Psoas muscle (tissue), 8 donors: ENCODE results near the gene PRSS12. TPM values are rescaled to one million over a fixed set of nuclear protein-coding genes. Genes with fewer than 3 reads are reported as not detected.

Experiments used
- ATAC-seq, 4 donors: fragments of 200-7000 bp; cut with Tn5 transposase; one replicate each; pipeline ENCODE4 v1.9.1; 2020; ENCODE audit warnings: moderate library complexity in 3 of 4, mild to moderate bottlenecking in 2 of 4
- DNase-seq, 2 donors: peaks; one replicate each; pipeline ENCODE4 v3.0.0-alpha.2; 2020
- H3K27ac ChIP-seq: fragments of 200-600 bp; one replicate; pipeline ENCODE4 v1.8.0; 2022
- H3K27me3 ChIP-seq, 3 donors: fragments of 200-600 bp in 1 of 3; one replicate each; pipeline versions ENCODE4 v1.6.1 to v1.8.0; 2013 to 2022; ENCODE audit warnings: low read length in 2 of 3, mild to moderate bottlenecking in 2 of 3, moderate library complexity in 1 of 3; ENCODE audit not compliant: insufficient read depth in 3 of 3
- H3K36me3 ChIP-seq, 2 donors: fragments of 200-600 bp in 1 of 2; one replicate each; pipeline versions ENCODE4 v1.6.1 to v1.8.0; 2013 to 2022; ENCODE audit warnings: low read depth in 1 of 2, mild to moderate bottlenecking in 1 of 2, moderate library complexity in 1 of 2; ENCODE audit not compliant: insufficient read depth in 1 of 2
- H3K4me1 ChIP-seq: fragments of 200-600 bp; one replicate; pipeline ENCODE4 v1.8.0; 2022
- H3K4me3 ChIP-seq: fragments of 200-600 bp; one replicate; pipeline ENCODE4 v1.8.0; 2022; ENCODE audit warnings: mild to moderate bottlenecking
- H3K9me3 ChIP-seq: fragments of 200-600 bp; one replicate; pipeline ENCODE4 v1.8.0; 2022
- WGBS, 3 donors: extraction: QIAGEN DNeasy Blood & Tissue Kit; methylation state at CpG; one replicate each; pipeline versions ENCODE4 v1.1.6 to v1.1.7; 2013; 5-methylcytosine and 5-hydroxymethylcytosine counted together
- intact Hi-C, 2 donors: fragments of 100-400 bp; cut with DNase I; formaldehyde crosslinking; loops; one replicate each; pipeline versions ENCODE4 v1.11.0 to v1.14.2; 2022
- polyA plus RNA-seq, 3 donors: library from polyadenylated mRNA; stranded (reverse); fragments of 200-250 nt; gene quantifications; one replicate each; pipeline ENCODE4 v1.2.3, GENCODE V29; 2013
- total RNA-seq, 4 donors: library from RNA; stranded (reverse); fragmentation: NEBNext Ultra II Directional in 2 of 4; extraction: Animal tissue kit (Norgen Biotek cat#: 25700) in 2 of 4; gene quantifications; one replicate each; pipeline versions ENCODE4 v1.2.1 to v1.2.4, GENCODE V29; 2021 to 2023
- TF ChIP-seq, protein P1 (sequence below): fragments of 200-600 bp; IDR thresholded peaks from one replicate; pipeline ENCODE4 v1.8.0; 2022; ENCODE audit warnings: antibody characterized with exemption
- donor health status: healthy with polysubstance abuse.
- donor health status: DM: no; HTN: no; CAD: no; lungs with moderate emphysema.
- donor health status: Bipolar disorder and iron deficiency.
- donor health status: healthy.
- donor health status: DM: yes; HTN: yes; CAD: no.
- donor health status: DM: no; HTN: no; CAD: no.
- donor health status: DM: no; HTN: no; CAD: no.
- donor health status: DM: yes; HTN: yes; CAD: no.

Gene PRSS12
- total and polyA plus RNA-seq, 7 donors = 0.01 to 0.49 (median 0.10) TPM; not detected in 1

DNA sequence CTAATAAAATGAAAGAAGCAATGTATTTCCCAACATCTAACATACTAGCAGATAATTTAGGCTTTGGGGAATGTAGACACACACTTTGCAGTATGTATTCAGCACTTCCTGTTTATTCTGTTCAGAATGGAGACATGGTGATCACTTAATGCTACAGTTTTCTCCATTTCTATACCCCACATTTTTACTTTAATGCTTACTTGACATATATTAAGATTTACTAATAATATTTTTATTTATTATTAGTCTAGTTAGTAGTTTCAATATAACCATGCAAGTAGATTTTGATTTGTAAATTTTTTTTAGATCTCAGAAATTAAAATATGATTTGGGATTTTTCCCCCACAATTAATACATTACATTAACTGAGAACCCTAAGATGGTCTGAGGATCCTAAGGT lies 98.4 kb downstream of the PRSS12 start:
- TF ChIP-seq, protein P1, sequence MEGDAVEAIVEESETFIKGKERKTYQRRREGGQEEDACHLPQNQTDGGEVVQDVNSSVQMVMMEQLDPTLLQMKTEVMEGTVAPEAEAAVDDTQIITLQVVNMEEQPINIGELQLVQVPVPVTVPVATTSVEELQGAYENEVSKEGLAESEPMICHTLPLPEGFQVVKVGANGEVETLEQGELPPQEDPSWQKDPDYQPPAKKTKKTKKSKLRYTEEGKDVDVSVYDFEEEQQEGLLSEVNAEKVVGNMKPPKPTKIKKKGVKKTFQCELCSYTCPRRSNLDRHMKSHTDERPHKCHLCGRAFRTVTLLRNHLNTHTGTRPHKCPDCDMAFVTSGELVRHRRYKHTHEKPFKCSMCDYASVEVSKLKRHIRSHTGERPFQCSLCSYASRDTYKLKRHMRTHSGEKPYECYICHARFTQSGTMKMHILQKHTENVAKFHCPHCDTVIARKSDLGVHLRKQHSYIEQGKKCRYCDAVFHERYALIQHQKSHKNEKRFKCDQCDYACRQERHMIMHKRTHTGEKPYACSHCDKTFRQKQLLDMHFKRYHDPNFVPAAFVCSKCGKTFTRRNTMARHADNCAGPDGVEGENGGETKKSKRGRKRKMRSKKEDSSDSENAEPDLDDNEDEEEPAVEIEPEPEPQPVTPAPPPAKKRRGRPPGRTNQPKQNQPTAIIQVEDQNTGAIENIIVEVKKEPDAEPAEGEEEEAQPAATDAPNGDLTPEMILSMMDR = no peak
- intact Hi-C loops = no loop called here
- H3K27me3 ChIP-seq = no peaks in the 10 kb centered on the region
- ATAC-seq (no peak), DNase-seq (no peak)
- H3K27ac ChIP-seq = no peak overlapping the region
- no peaks in the 10 kb centered on the region for H3K9me3 ChIP-seq
- no peak overlapping the region for H3K4me3 ChIP-seq
- H3K36me3 ChIP-seq = no peaks in the 10 kb centered on the region
- H3K4me1 ChIP-seq = no peaks in the 10 kb centered on the region

DNA sequence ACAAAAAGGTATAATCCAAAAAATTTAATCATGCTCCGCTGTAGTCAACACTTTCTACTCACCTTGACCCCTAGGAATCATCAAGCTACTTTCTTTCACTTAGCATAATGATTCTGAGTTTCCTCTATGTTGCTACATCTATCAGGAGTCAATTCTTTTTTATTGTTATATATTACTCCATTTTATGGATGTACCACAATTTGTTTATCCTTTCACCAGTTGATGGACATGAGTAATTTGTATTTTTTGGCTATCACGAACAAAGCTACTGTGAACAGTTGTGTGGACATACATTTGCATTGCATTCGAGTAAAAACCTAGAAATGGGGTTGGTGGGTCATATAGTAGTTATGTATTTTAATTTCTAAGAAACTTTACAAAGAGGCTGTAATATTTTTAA lies 102.9 kb downstream of the PRSS12 start:
- Histone ChIP-seq H3K27me3 (no peaks in the 10 kb centered on the region), H3K36me3 (no peaks in the 10 kb centered on the region), H3K4me1 (no peaks in the 10 kb centered on the region), H3K4me3 (no peak overlapping the region), H3K9me3 (no peaks in the 10 kb centered on the region), H3K27ac (no peak overlapping the region)
- TF ChIP-seq, protein P1 = no peak
- WGBS, 3 donors = 82 to 87% (median 83%) methylated on average over 3 of the region's 3 CpGs
- no peak for ATAC-seq
- intact Hi-C loops = no loop called here
- DNase-seq = no peak

DNA sequence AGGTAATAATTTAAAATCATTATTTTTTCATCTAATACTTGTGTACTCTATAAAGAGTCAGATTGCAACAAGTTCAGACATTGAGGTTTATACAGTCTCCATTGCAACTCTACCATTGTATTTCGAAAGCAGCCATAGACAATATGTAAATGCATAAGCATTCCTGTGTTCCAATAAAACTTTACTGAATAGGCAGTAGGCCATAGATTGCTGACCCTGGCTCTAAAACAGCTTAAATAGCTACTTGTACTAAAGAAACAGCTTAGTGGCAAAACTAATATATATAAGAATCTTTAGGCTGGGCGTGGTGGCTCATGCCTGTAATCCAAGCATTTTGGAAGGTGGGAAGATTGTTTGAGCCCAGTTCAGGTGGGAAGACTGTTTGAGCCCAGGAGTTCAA lies 115.3 kb downstream of the PRSS12 start:
- no peak for ATAC-seq
- TF ChIP-seq, protein P1 = no peak
- H3K36me3 ChIP-seq = no peaks in the 10 kb centered on the region
- DNase-seq = no peak
- no peaks in the 10 kb centered on the region for H3K9me3 ChIP-seq
- no peaks in the 10 kb centered on the region for H3K4me1 ChIP-seq
- H3K27me3 ChIP-seq = no peaks in the 10 kb centered on the region
- H3K4me3 ChIP-seq = no peak overlapping the region
- 80 to 86% (median 83%) methylated on average over 2 of the region's 2 CpGs for WGBS, 3 donors
- H3K27ac ChIP-seq = no peak overlapping the region
- intact Hi-C loops = no loop called here

DNA sequence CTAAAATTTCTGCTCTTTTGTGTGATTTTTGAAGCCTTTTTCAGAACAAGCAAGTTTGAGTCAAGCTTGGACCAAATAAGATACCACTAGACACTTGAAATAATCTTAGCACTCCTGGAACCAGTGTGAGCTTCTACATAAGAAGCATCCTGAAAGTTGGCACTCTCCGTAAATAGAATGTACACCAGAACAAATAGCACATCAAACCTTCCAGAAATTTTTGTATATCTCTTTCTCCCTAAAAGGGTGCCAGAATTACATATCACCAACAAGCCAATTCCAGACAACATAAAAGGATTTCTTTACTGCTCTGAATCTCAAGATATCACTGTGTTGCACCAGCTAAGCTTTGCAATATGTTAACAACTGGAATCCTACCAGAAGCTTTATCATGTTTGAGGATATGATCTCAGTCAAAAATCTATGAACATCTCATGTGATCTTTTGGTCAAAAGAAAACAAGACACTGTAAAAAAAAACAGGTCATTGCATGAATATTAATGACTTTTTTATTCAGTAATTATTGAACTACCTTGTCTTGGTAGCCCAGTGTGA lies 117.2 kb downstream of the PRSS12 start:
- no peaks in the 10 kb centered on the region for H3K4me1 ChIP-seq
- no peaks in the 10 kb centered on the region for H3K36me3 ChIP-seq
- no peak overlapping the region for H3K4me3 ChIP-seq
- ATAC-seq = no peak
- WGBS, 3 donors = 68 to 82% (median 77%) methylated on average over 1 of the region's 1 CpG
- intact Hi-C loops = no loop called here
- TF ChIP-seq, protein P1 = no peak
- DNase-seq = no peak
- H3K27ac ChIP-seq = no peak overlapping the region
- no peaks in the 10 kb centered on the region for H3K27me3 ChIP-seq
- no peaks in the 10 kb centered on the region for H3K9me3 ChIP-seq
